Large intestine (tissue), 12 donors: ENCODE measurements around the gene ST6GALNAC1. TPM values are rescaled to one million over a fixed set of nuclear protein-coding genes. Genes with fewer than 3 reads are reported as not detected.

Source experiments
- DNase-seq, 2 donors: peaks; one replicate each; pipeline versions ENCODE4 v3.0.0 to v3.0.0-alpha.2; 2013
- H3K27ac ChIP-seq: one replicate; pipeline ENCODE4 v1.5.1; 2013; ENCODE audit warnings: low read length
- H3K27me3 ChIP-seq: 2 replicates; pipeline ENCODE4 v1.6.1; 2013; ENCODE audit warnings: low read length; ENCODE audit not compliant: control insufficient read depth, insufficient read depth
- H3K36me3 ChIP-seq: 2 replicates; pipeline ENCODE4 v1.6.1; 2013; ENCODE audit warnings: low read length; ENCODE audit not compliant: control insufficient read depth, insufficient read depth
- H3K4me1 ChIP-seq: one replicate; pipeline ENCODE4 v1.6.1; 2013; ENCODE audit warnings: low read length; ENCODE audit not compliant: control insufficient read depth, insufficient read depth
- H3K4me3 ChIP-seq: one replicate; pipeline ENCODE4 v1.5.1; 2013; ENCODE audit warnings: low read length
- H3K9me3 ChIP-seq: one replicate; pipeline ENCODE4 v1.6.1; 2013; ENCODE audit warnings: mild to moderate bottlenecking, low read depth, low read length, moderate library complexity; ENCODE audit not compliant: control insufficient read depth
- WGBS: methylation state at CpG from one replicate; pipeline ENCODE4 v1.1.5; 2013; ENCODE audit warnings: low lambda C conversion rate; ENCODE audit not compliant: insufficient coverage; 5-methylcytosine and 5-hydroxymethylcytosine counted together
- long read RNA-seq, 11 donors: transcript quantifications; one replicate each; lab custom pipeline, GENCODE V29; 2026
- polyA plus RNA-seq: library from polyadenylated mRNA; unstranded; fragments of 120-200 nt; gene quantifications from one replicate; pipeline ENCODE4 v1.2.1, GENCODE V29; 2013

Gene ST6GALNAC1
- polyA plus RNA-seq, result 141 TPM
- long read RNA-seq, donor 1, transcript ST6GALNAC1-201 (9 exons, 2,570 nt), result minor isoform, 7 of 25 reads
- long read RNA-seq, donor 1, transcript ST6GALNAC1-207 (2 exons, 419 nt), result major isoform, 9 of 25 reads
- long read RNA-seq, donor 1, partial matches to known transcripts, result 8 of 25 reads
- long read RNA-seq, donor 1, other reads (novel, unspliced or antisense), result 0 of 25 reads
- long read RNA-seq, donor 2, transcript ST6GALNAC1-207 (2 exons, 419 nt), result minor isoform, 11 of 70 reads
- long read RNA-seq, donor 2, transcript ST6GALNAC1-201 (9 exons, 2,570 nt), result major isoform, 12 of 70 reads
- long read RNA-seq, donor 2, partial matches to known transcripts, result 44 of 70 reads
- long read RNA-seq, donor 2, other reads (novel, unspliced or antisense), result 0 of 70 reads
- long read RNA-seq, donor 3, result 0 reads
- long read RNA-seq, donor 4, partial matches to known transcripts, result 6 of 13 reads
- long read RNA-seq, donor 4, other reads (novel, unspliced or antisense), result 0 of 13 reads
- long read RNA-seq, donor 5, transcript ST6GALNAC1-207 (2 exons, 419 nt), result minor isoform, 8 of 48 reads
- long read RNA-seq, donor 5, transcript ST6GALNAC1-201 (9 exons, 2,570 nt), result major isoform, 21 of 48 reads
- long read RNA-seq, donor 5, partial matches to known transcripts, result 17 of 48 reads
- long read RNA-seq, donor 5, other reads (novel, unspliced or antisense), result 0 of 48 reads
- long read RNA-seq, donor 6, transcript ST6GALNAC1-207 (2 exons, 419 nt), result minor isoform, 13 of 100 reads
- long read RNA-seq, donor 6, transcript ST6GALNAC1-201 (9 exons, 2,570 nt), result major isoform, 17 of 100 reads
- long read RNA-seq, donor 6, partial matches to known transcripts, result 69 of 100 reads
- long read RNA-seq, donor 6, other reads (novel, unspliced or antisense), result 0 of 100 reads
- long read RNA-seq, donor 7, partial matches to known transcripts, result 13 of 16 reads
- long read RNA-seq, donor 7, other reads (novel, unspliced or antisense), result 0 of 16 reads
- long read RNA-seq, donor 8, transcript ST6GALNAC1-207 (2 exons, 419 nt), result major isoform, 21 of 143 reads
- long read RNA-seq, donor 8, transcript ST6GALNAC1-201 (9 exons, 2,570 nt), result minor isoform, 16 of 143 reads
- long read RNA-seq, donor 8, partial matches to known transcripts, result 106 of 143 reads
- long read RNA-seq, donor 8, other reads (novel, unspliced or antisense), result 0 of 143 reads
- long read RNA-seq, donor 9, transcript ST6GALNAC1-201 (9 exons, 2,570 nt), result minor isoform, 9 of 125 reads
- long read RNA-seq, donor 9, transcript ST6GALNAC1-207 (2 exons, 419 nt), result major isoform, 11 of 125 reads
- long read RNA-seq, donor 9, partial matches to known transcripts, result 104 of 125 reads
- long read RNA-seq, donor 9, other reads (novel, unspliced or antisense), result 0 of 125 reads
- long read RNA-seq, donor 10, transcript ST6GALNAC1-207 (2 exons, 419 nt), result minor isoform, 9 of 106 reads
- long read RNA-seq, donor 10, transcript ST6GALNAC1-201 (9 exons, 2,570 nt), result major isoform, 26 of 106 reads
- long read RNA-seq, donor 10, partial matches to known transcripts, result 69 of 106 reads
- long read RNA-seq, donor 10, other reads (novel, unspliced or antisense), result 0 of 106 reads
- long read RNA-seq, donor 11, transcript ST6GALNAC1-201 (9 exons, 2,570 nt), result major isoform, 14 of 82 reads
- long read RNA-seq, donor 11, transcript ST6GALNAC1-207 (2 exons, 419 nt), result minor isoform, 10 of 82 reads
- long read RNA-seq, donor 11, partial matches to known transcripts, result 56 of 82 reads
- long read RNA-seq, donor 11, other reads (novel, unspliced or antisense), result 0 of 82 reads

DNA sequence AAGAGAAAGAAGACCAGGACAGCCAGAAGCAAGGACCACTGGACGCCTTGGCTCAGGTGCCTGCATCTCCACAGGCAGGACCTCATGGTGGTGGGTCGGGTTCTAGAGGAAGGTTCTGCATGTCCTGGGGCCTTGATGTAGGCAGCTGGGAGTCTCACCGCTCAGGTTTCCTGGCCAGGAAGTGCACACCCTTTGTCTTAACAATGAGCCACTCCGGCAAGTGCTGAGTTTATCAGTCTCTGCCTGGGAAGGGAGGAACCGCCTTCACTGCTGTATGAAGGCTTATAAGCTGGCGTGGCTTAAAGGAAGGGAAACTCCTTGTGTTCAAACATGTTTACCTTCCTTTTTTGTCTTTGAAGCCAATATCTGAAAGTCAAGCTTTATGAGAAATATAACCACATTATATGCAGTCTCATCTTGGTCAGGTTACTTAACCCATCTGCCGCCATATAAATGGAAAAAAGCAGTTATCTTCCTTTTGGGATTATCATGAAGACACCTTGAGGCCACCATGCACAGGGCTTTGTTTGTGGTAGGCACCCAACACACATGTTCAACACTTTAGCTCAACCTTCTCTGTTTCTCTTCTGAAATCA lies at the start of gene ST6GALNAC1:
Gene ST6GALNAC1 (minus strand): TSS at position 205 of the 596 bp plus-strand sequence. CDS start 119 bp downstream, at position 86.
- WGBS, result 80% methylated on average over 1 of the region's 7 CpGs

GRCh38 chr17:76691379-76692191 lies 48.0 kb upstream of the ST6GALNAC1 start:
- no CpG with 5 or more reads among the region's 14 CpGs for WGBS
- H3K36me3 ChIP-seq, result no peaks in the 10 kb centered on the region
- no peaks in the 10 kb centered on the region for H3K27me3 ChIP-seq
- peaks cover 19% of the 10 kb centered on the region for H3K4me1 ChIP-seq
- no peaks in the 10 kb centered on the region for H3K9me3 ChIP-seq
- H3K4me3 ChIP-seq, result no peak overlapping the region
- DNase-seq, result no peak
- H3K27ac ChIP-seq, result no peak overlapping the region

More for the DNA sequence above, at the start of gene ST6GALNAC1:
- Histone ChIP-seq H3K4me1 (peaks cover 29% of the 10 kb centered on the region), H3K27me3 (no peaks in the 10 kb centered on the region), H3K27ac (peak within 1 kb of the TSS; percentile 93), H3K4me3 (peak within 1 kb of the TSS; percentile 58), H3K9me3 (peaks cover 4% of the 10 kb centered on the region), H3K36me3 (no peaks in the 10 kb centered on the region)
- DNase-seq, result peak; percentile 76 to 89

- no peak for DNase-seq
- H3K36me3 ChIP-seq, result no peaks in the 10 kb centered on the region
- H3K27ac ChIP-seq, result no peak overlapping the region
- peaks cover 24% of the 10 kb centered on the region for H3K4me1 ChIP-seq
- H3K9me3 ChIP-seq, result no peaks in the 10 kb centered on the region
- no CpG with 5 or more reads among the region's 13 CpGs for WGBS
- H3K27me3 ChIP-seq, result no peaks in the 10 kb centered on the region
- H3K4me3 ChIP-seq, result no peak overlapping the region
Observed at GRCh38 chr17:76690596-76691280, 47.2 kb upstream of the ST6GALNAC1 start.

- H3K9me3 ChIP-seq, result no peaks in the 10 kb centered on the region
- H3K4me1 ChIP-seq, result peaks cover 24% of the 10 kb centered on the region
- H3K36me3 ChIP-seq, result no peaks in the 10 kb centered on the region
- no peak overlapping the region for H3K4me3 ChIP-seq
- no peak overlapping the region for H3K27ac ChIP-seq
- WGBS, result 100% methylated on average over 2 of the region's 11 CpGs
- H3K27me3 ChIP-seq, result no peaks in the 10 kb centered on the region
- no peak for DNase-seq
Observed at GRCh38 chr17:76689859-76690258, 46.3 kb upstream of the ST6GALNAC1 start.

- Histone ChIP-seq H3K4me3 (no peak overlapping the region), H3K27ac (peak overlapping the region; percentile 55), H3K36me3 (peaks cover 4% of the 10 kb centered on the region), H3K9me3 (no peaks in the 10 kb centered on the region), H3K4me1 (peaks cover 24% of the 10 kb centered on the region), H3K27me3 (no peaks in the 10 kb centered on the region)
- no CpG with 5 or more reads among the region's 11 CpGs for WGBS
- no peak for DNase-seq
Observed at GRCh38 chr17:76688165-76688622, 44.6 kb upstream of the ST6GALNAC1 start.

- no CpG with 5 or more reads among the region's 26 CpGs for WGBS
- Histone ChIP-seq H3K4me1 (peaks cover 24% of the 10 kb centered on the region), H3K4me3 (no peak overlapping the region), H3K27ac (peak overlapping the region; percentile 55), H3K36me3 (peaks cover 9% of the 10 kb centered on the region), H3K9me3 (no peaks in the 10 kb centered on the region), H3K27me3 (no peaks in the 10 kb centered on the region)
- no peak for DNase-seq
Observed at GRCh38 chr17:76687298-76688164, 44.0 kb upstream of the ST6GALNAC1 start.

DNA sequence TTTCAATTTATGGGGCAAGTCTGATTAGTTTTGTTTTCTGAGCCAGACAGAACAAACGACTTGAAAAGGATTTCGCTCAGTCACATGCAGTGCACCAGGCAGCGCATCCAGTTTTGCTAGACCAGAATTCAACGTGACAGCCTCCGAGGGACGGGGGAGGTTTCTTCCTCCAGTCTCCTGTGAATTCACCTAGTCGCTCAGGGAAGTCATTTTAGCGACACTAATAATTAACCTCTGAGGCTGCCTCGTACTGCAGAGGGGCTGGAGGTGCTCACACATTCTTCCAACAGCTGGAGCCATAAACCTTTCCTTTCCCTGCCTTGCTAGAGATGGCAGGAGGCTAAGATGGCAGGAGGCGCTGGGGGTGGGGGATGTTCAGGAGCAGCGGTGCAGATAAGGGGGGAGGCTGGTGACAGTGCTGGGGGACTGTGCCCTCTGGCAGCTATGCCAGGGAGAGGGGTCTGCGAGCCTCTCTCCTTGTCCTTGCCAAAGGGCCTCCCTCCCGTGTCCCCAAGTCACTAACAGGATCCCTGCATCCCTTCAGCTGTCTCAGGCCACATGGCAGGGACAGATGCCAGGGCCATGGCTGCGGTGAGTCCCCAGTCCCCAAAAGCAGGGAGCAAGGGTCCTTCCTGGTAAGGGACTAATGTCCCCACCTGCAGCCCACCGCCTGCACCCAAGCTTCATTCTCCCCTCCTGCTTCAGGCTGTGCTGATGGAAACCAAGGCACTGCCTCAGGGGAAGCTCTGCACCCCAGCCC lies 43.2 kb upstream of the ST6GALNAC1 start:
- peak; percentile 42 to 79 for DNase-seq
- H3K27me3 ChIP-seq, result no peaks in the 10 kb centered on the region
- WGBS, result no CpG with 5 or more reads among the region's 15 CpGs
- peaks cover 13% of the 10 kb centered on the region for H3K36me3 ChIP-seq
- H3K27ac ChIP-seq, result peak overlapping the region; percentile 12
- no peaks in the 10 kb centered on the region for H3K9me3 ChIP-seq
- H3K4me1 ChIP-seq, result peaks cover 24% of the 10 kb centered on the region
- no peak overlapping the region for H3K4me3 ChIP-seq
